Peyer's patch (tissue), 4 donors: ENCODE results near the gene CDC37.

ENCODE experiments used
- CTCF ChIP-seq, 6 experiments: fragments of 450-650 bp in 4 of 6; fragments of 200-600 bp in 2 of 6; sonication (generic) in 1 of 6; IDR thresholded peaks; one replicate each; pipeline ENCODE4 v1.5.1; 2017 to 2019; ENCODE audit warnings: antibody characterized with exemption in 6 of 6, mild to moderate bottlenecking in 3 of 6, moderate library complexity in 1 of 6
- POLR2A ChIP-seq, 2 donors: fragments of 450-650 bp; IDR thresholded peaks; one replicate each; pipeline ENCODE4 v1.5.1; 2017; ENCODE audit warnings: antibody characterized with exemption in 2 of 2, mild to moderate bottlenecking in 2 of 2, moderate library complexity in 2 of 2

- TF ChIP-seq POLR2A (IDR thresholded peaks at IDR 0.05), result no peak
- TF ChIP-seq CTCF (IDR thresholded peaks at IDR 0.05), result no peak
Observed at GRCh38 chr19:10419200-10419645, 15.9 kb upstream of the CDC37 start.
